H9 (cell line): Measurements from ENCODE around the gene MYRF. TPM values are rescaled to one million over a fixed set of nuclear protein-coding genes. Genes with fewer than 3 reads are reported as not detected.

ENCODE experiments used
- DNase-seq: peaks from one replicate; pipeline ENCODE4 v3.0.0-alpha.2; 2017
- H2AFZ ChIP-seq: one replicate; pipeline ENCODE4 v1.6.1; 2013; ENCODE audit warnings: mild to moderate bottlenecking, low read length, control low read depth, moderate library complexity
- H2AK5ac ChIP-seq: 2 replicates; pipeline ENCODE4 v1.6.1; 2013; ENCODE audit warnings: low read length, control low read depth, mixed read lengths; ENCODE audit not compliant: insufficient read length
- H2BK120ac ChIP-seq: one replicate; pipeline ENCODE4 v1.6.1; 2013; ENCODE audit warnings: low read depth, mild to moderate bottlenecking, low read length, control low read depth, inconsistent platforms; ENCODE audit not compliant: poor library complexity, severe bottlenecking
- H2BK12ac ChIP-seq: 2 replicates; pipeline ENCODE4 v1.6.1; 2013; ENCODE audit warnings: low read length, control low read depth, mixed read lengths, low read depth; ENCODE audit not compliant: insufficient read length
- H2BK15ac ChIP-seq: 2 replicates; pipeline ENCODE4 v1.6.1; 2013; ENCODE audit warnings: low read depth, low read length, control low read depth
- H2BK20ac ChIP-seq: one replicate; pipeline ENCODE4 v1.6.1; 2013; ENCODE audit warnings: low read depth, mild to moderate bottlenecking, low read length, control low read depth, inconsistent platforms; ENCODE audit not compliant: poor library complexity, severe bottlenecking
- H2BK5ac ChIP-seq: 2 replicates; pipeline ENCODE4 v1.6.1; 2013; ENCODE audit warnings: low read length, control low read depth, mixed read lengths; ENCODE audit not compliant: insufficient read length
- H3K14ac ChIP-seq: 2 replicates; pipeline ENCODE4 v1.6.1; 2013; ENCODE audit warnings: low read length, control low read depth; ENCODE audit not compliant: insufficient read depth
- H3K18ac ChIP-seq: 2 replicates; pipeline ENCODE4 v1.6.1; 2013; ENCODE audit warnings: low read depth, mild to moderate bottlenecking, mixed read lengths, low read length, control low read depth; ENCODE audit not compliant: insufficient read length
- H3K23ac ChIP-seq: 2 replicates; pipeline ENCODE4 v1.6.1; 2013; ENCODE audit warnings: low read length, control low read depth, mixed read lengths, low read depth; ENCODE audit not compliant: insufficient read length
- H3K23me2 ChIP-seq: 2 replicates; pipeline ENCODE4 v1.6.1; 2013; ENCODE audit warnings: low read depth, mild to moderate bottlenecking, mixed read lengths, low read length, control low read depth; ENCODE audit not compliant: insufficient read length, poor library complexity, severe bottlenecking
- H3K27ac ChIP-seq: 2 replicates; pipeline ENCODE4 v1.5.1; 2013; ENCODE audit warnings: low read length, control low read depth, mixed read lengths, low read depth; ENCODE audit not compliant: insufficient read length
- H3K27me3 ChIP-seq: 2 replicates; pipeline ENCODE4 v1.6.1; 2013; ENCODE audit warnings: low read length, control low read depth, inconsistent platforms; ENCODE audit not compliant: insufficient read depth
- H3K4ac ChIP-seq: 2 replicates; pipeline ENCODE4 v1.6.1; 2013; ENCODE audit warnings: low read depth, mild to moderate bottlenecking, control low read depth, inconsistent platforms, low read length, moderate library complexity
- H3K4me1 ChIP-seq: 2 replicates; pipeline ENCODE4 v1.6.1; 2013; ENCODE audit warnings: low read length, control low read depth, inconsistent platforms; ENCODE audit not compliant: insufficient read depth
- H3K4me2 ChIP-seq: 2 replicates; pipeline ENCODE4 v1.6.1; 2013; ENCODE audit warnings: low read length, control low read depth, mixed read lengths; ENCODE audit not compliant: insufficient read length, insufficient read depth
- H3K56ac ChIP-seq: 2 replicates; pipeline ENCODE4 v1.6.1; 2013; ENCODE audit warnings: low read depth, mild to moderate bottlenecking, mixed read lengths, low read length, control low read depth; ENCODE audit not compliant: insufficient read length
- H3K79me1 ChIP-seq: 2 replicates; pipeline ENCODE4 v1.6.1; 2013; ENCODE audit warnings: low read depth, mild to moderate bottlenecking, moderate library complexity, low read length, control low read depth, inconsistent platforms; ENCODE audit not compliant: insufficient read depth, poor library complexity, severe bottlenecking
- H3K79me2 ChIP-seq: 2 replicates; pipeline ENCODE4 v1.6.1; 2013; ENCODE audit warnings: low read length, control low read depth, inconsistent platforms; ENCODE audit not compliant: insufficient read depth
- H3K9ac ChIP-seq: 2 replicates; pipeline ENCODE4 v1.6.1; 2013; ENCODE audit warnings: low read length, control low read depth, mixed read lengths; ENCODE audit not compliant: insufficient read length; ENCODE audit errors: extremely low read depth
- H3K9me3 ChIP-seq: one replicate; pipeline ENCODE4 v1.6.1; 2013; ENCODE audit warnings: low read depth, low read length, inconsistent platforms; ENCODE audit not compliant: control insufficient read depth
- H3T11ph ChIP-seq: one replicate; pipeline ENCODE4 v1.6.1; 2013; ENCODE audit warnings: mild to moderate bottlenecking, low read length, control low read depth, inconsistent platforms
- H4K20me1 ChIP-seq: one replicate; pipeline ENCODE4 v1.6.1; 2013; ENCODE audit not compliant: control insufficient read depth, insufficient read length, insufficient read depth
- H4K5ac ChIP-seq: 2 replicates; pipeline ENCODE4 v1.6.1; 2013; ENCODE audit warnings: low read depth, mild to moderate bottlenecking, mixed read lengths, low read length, control low read depth; ENCODE audit not compliant: insufficient read length
- H4K8ac ChIP-seq: replicated peaks from 2 replicates; pipeline ENCODE4 v1.6.1; 2013; ENCODE audit warnings: low read length, control low read depth, mixed read lengths, low read depth; ENCODE audit not compliant: insufficient read length
- H4K91ac ChIP-seq: 2 replicates; pipeline ENCODE4 v1.6.1; 2013; ENCODE audit warnings: low read depth, mild to moderate bottlenecking, moderate library complexity, mixed read lengths, low read length, control low read depth; ENCODE audit not compliant: insufficient read length
- H3K27ac Mint-ChIP-seq, 3 experiments: 2 replicates in 2 of 3; 3 replicates in 1 of 3; pipeline ENCODE4 v1.8.0; 2020 to 2021; ENCODE audit warnings: mixed read lengths in 3 of 3, mild to moderate bottlenecking in 1 of 3, moderate library complexity in 1 of 3
- H3K27me3 Mint-ChIP-seq: 2 replicates; pipeline ENCODE4 v1.8.0; 2021; ENCODE audit warnings: low read depth, mild to moderate bottlenecking, moderate library complexity, mixed read lengths
- H3K36me3 Mint-ChIP-seq, 3 experiments: 2 replicates in 2 of 3; 3 replicates in 1 of 3; pipeline ENCODE4 v1.8.0; 2020 to 2021; ENCODE audit warnings: low read depth in 3 of 3, mixed read lengths in 3 of 3; ENCODE audit not compliant: insufficient read depth in 1 of 3
- H3K4me1 Mint-ChIP-seq, 2 experiments: 2 replicates each; pipeline ENCODE4 v1.8.0; 2020; ENCODE audit warnings: mixed read lengths in 2 of 2
- H3K4me3 Mint-ChIP-seq, 2 experiments: 2 replicates in 1 of 2; 3 replicates in 1 of 2; pipeline ENCODE4 v1.8.0; 2020 to 2021; ENCODE audit warnings: mild to moderate bottlenecking in 2 of 2, mixed read lengths in 2 of 2, moderate library complexity in 1 of 2
- H3K9me3 Mint-ChIP-seq, 2 experiments: 2 replicates in 1 of 2; 3 replicates in 1 of 2; pipeline ENCODE4 v1.8.0; 2020; ENCODE audit warnings: mild to moderate bottlenecking in 2 of 2, mixed read lengths in 2 of 2, moderate library complexity in 1 of 2
- CTCF ChIP-seq: fragments of 200-600 bp; sonication (generic); conservative IDR thresholded peaks from 3 replicates; pipeline ENCODE4 v1.8.0; 2021; ENCODE audit warnings: antibody characterized with exemption, mild to moderate bottlenecking
- WGBS: extraction: QIAGEN DNeasy Blood & Tissue Kit; methylation state at CpG from one replicate; pipeline ENCODE4 v1.1.7; 2013; ENCODE audit warnings: missing lambda C conversion rate, low lambda C conversion rate, mixed read lengths; ENCODE audit not compliant: insufficient read length; ENCODE audit errors: extremely low coverage; 5-methylcytosine and 5-hydroxymethylcytosine counted together
- total RNA-seq: library from RNA; stranded (reverse); gene quantifications from 2 replicates; pipeline ENCODE4 v1.2.1, GENCODE V29; 2021

MYRF gene
- total RNA-seq, 1 experiment from 2014 or later: 13.9 TPM

GRCh38 chr11:61806785-61807184, 54.3 kb downstream of the MYRF start:
- H3K79me2 ChIP-seq: no peaks in the 10 kb centered on the region
- Mint-ChIP-seq H3K4me3 (no peak overlapping the region), H3K4me1 (no peaks in the 10 kb centered on the region), H3K27ac (no peak overlapping the region; a peak in 1 of 7 replicates), H3K36me3 (peaks cover 62 to 95% (median 93%) of the 10 kb centered on the region in 3 experiments), H3K27me3 (no peaks in the 10 kb centered on the region), H3K9me3 (no peaks in the 10 kb centered on the region; a peak in 1 of 5 replicates)
- no peak for TF ChIP-seq CTCF
- no peak overlapping the region for H3K18ac ChIP-seq
- no peak overlapping the region for H4K91ac ChIP-seq
- no peaks in the 10 kb centered on the region for H3K27me3 ChIP-seq
- no peak overlapping the region for H2BK120ac ChIP-seq
- no peaks in the 10 kb centered on the region for H4K20me1 ChIP-seq
- DNase-seq: no peak
- no peak overlapping the region for H3K4me2 ChIP-seq
- H2BK20ac ChIP-seq: no peak overlapping the region
- no peaks in the 10 kb centered on the region for H3K4me1 ChIP-seq
- no peak overlapping the region for H2AK5ac ChIP-seq
- no peaks in the 10 kb centered on the region for H3K9me3 ChIP-seq
- no peak overlapping the region for H3K14ac ChIP-seq
- no peak overlapping the region for H3T11ph ChIP-seq
- H4K8ac ChIP-seq: no peak overlapping the region
- H3K9ac ChIP-seq: no peak overlapping the region
- H4K5ac ChIP-seq: no peak overlapping the region
- no peak overlapping the region for H2AFZ ChIP-seq
- H3K23me2 ChIP-seq: no peaks in the 10 kb centered on the region
- no peak overlapping the region for H2BK5ac ChIP-seq
- no peak overlapping the region for H2BK12ac ChIP-seq
- H3K4ac ChIP-seq: no peak overlapping the region
- no peak overlapping the region for H2BK15ac ChIP-seq
- H3K27ac ChIP-seq: no peak overlapping the region
- WGBS: no CpG with 5 or more reads among the region's 5 CpGs
- no peak overlapping the region for H3K56ac ChIP-seq
- H3K79me1 ChIP-seq: no peaks in the 10 kb centered on the region
- H3K23ac ChIP-seq: no peak overlapping the region
